Neural crest cell (in vitro differentiated cells): Measurements from ENCODE around the gene GALNT1. TPM values are rescaled to one million over a fixed set of nuclear protein-coding genes. Genes with fewer than 3 reads are reported as not detected.

ENCODE experiments used
- DNase-seq: peaks from one replicate; pipeline ENCODE4 v3.0.0; 2021; ENCODE audit warnings: low read depth, mixed read lengths, low spot score
- H3K27ac Mint-ChIP-seq: one replicate; pipeline ENCODE4 v1.8.0; 2021; ENCODE audit warnings: mild to moderate bottlenecking, mixed read lengths; ENCODE audit not compliant: unreplicated experiment
- H3K27me3 Mint-ChIP-seq: 2 replicates; pipeline ENCODE4 v1.8.0; 2021; ENCODE audit warnings: low read depth, mild to moderate bottlenecking, mixed read lengths
- H3K36me3 Mint-ChIP-seq: 2 replicates; pipeline ENCODE4 v1.8.0; 2021; ENCODE audit warnings: low read depth, mild to moderate bottlenecking, mixed read lengths
- H3K4me1 Mint-ChIP-seq: 2 replicates; pipeline ENCODE4 v1.8.0; 2021; ENCODE audit warnings: mixed read lengths
- H3K4me3 Mint-ChIP-seq: one replicate; pipeline ENCODE4 v1.8.0; 2021; ENCODE audit warnings: mild to moderate bottlenecking, mixed read lengths
- H3K9me3 Mint-ChIP-seq: 2 replicates; pipeline ENCODE4 v1.8.0; 2021; ENCODE audit warnings: mixed read lengths
- CTCF ChIP-seq: fragments of 200-600 bp; sonication (generic); conservative IDR thresholded peaks from 2 replicates; pipeline ENCODE4 v1.5.0; 2021; ENCODE audit warnings: antibody characterized with exemption, mild to moderate bottlenecking
- total RNA-seq: library from RNA; stranded (reverse); gene quantifications from 2 replicates; pipeline ENCODE4 v1.2.1, GENCODE V29; 2021

Gene GALNT1
- total RNA-seq, 1 donor from 2014 or later = 93.5 TPM

DNA sequence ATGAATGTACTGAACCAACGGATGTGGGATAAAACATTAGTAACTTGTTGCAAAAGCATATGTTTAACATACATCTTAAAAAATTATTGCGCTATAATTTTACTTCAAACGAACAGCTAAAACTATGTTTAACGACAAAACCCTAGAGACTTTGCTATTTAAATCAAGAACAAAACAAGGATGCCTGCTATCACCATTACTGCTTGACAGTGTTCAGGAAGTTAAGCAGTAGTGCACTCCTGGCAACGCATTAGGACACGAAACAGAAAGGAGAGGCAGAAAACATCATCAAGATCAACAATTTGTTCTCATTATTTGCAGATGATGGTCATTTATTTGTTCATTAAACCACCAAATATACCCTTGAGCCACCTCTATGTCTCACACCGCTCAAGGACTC is 151.9 kb downstream of the GALNT1 start:
- Mint-ChIP-seq H3K4me3 (no peak overlapping the region), H3K27me3 (no peaks in the 10 kb centered on the region), H3K27ac (no peak overlapping the region), H3K9me3 (peaks cover 7% of the 10 kb centered on the region), H3K4me1 (no peaks in the 10 kb centered on the region), H3K36me3 (peaks cover under 1% of the 10 kb centered on the region)
- DNase-seq = no peak
- TF ChIP-seq CTCF = no peak

DNA sequence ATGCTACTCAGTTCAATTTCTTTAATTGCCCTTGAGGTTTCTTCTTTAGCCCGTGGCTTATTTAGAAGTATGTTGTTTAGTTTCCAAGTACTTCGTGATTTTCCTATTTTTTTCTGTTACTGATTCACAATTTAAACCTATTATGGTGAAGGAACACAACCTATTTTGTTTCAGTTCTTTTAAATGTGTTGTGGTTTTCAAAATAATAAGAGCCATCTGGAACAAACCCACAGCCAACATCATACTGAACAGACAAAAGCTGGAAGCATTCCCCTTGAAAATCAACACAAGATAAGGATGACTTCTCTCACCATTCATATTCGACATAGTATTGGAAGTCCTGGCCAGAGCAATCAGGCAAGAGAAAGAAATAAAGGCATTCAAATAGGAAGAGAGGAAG is 155.2 kb downstream of the GALNT1 start:
- Mint-ChIP-seq H3K4me3 (no peak overlapping the region), H3K27me3 (no peaks in the 10 kb centered on the region), H3K4me1 (no peaks in the 10 kb centered on the region), H3K36me3 (peaks cover 2% of the 10 kb centered on the region), H3K9me3 (peaks cover 14% of the 10 kb centered on the region), H3K27ac (no peak overlapping the region)
- DNase-seq = no peak
- no peak for TF ChIP-seq CTCF

DNA sequence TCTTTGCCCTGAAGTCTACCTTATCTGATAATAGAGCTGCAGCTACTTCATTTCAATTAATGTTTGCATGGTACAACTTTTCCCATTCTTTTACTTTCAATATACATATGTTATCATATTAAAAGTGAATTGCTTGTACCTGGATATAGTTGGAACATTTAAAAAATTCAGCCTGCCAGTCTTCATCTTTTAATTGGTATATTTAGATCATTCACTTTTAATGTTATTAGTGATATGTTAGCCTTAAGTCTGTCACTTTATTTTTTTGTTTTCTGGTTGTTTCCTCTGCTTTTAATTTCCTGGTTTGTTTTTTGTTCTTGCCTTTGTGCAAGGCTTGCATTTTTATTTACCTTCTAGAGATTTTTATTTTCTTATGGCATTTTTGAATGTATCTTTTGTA is 158.2 kb downstream of the GALNT1 start:
- Mint-ChIP-seq H3K27me3 (peaks cover 2% of the 10 kb centered on the region), H3K4me3 (no peak overlapping the region), H3K36me3 (peaks cover 2% of the 10 kb centered on the region), H3K9me3 (peaks cover 10% of the 10 kb centered on the region), H3K27ac (no peak overlapping the region), H3K4me1 (no peaks in the 10 kb centered on the region)
- no peak for DNase-seq
- no peak for TF ChIP-seq CTCF

- TF ChIP-seq CTCF = no peak
- no peak overlapping the region for H3K27ac Mint-ChIP-seq
- peaks cover 10% of the 10 kb centered on the region for H3K9me3 Mint-ChIP-seq
- H3K4me1 Mint-ChIP-seq = no peaks in the 10 kb centered on the region
- H3K36me3 Mint-ChIP-seq = peaks cover 2% of the 10 kb centered on the region
- DNase-seq = no peak
- H3K4me3 Mint-ChIP-seq = no peak overlapping the region
- H3K27me3 Mint-ChIP-seq = peaks cover 2% of the 10 kb centered on the region
These were observed 159.1 kb downstream of the GALNT1 start for GRCh38 chr18:35740656-35741055.

GRCh38 chr18:35743916-35744315 is 162.4 kb downstream of the GALNT1 start:
- no peak overlapping the region for H3K4me3 Mint-ChIP-seq
- no peaks in the 10 kb centered on the region for H3K4me1 Mint-ChIP-seq
- peaks cover 4% of the 10 kb centered on the region for H3K9me3 Mint-ChIP-seq
- DNase-seq = no peak
- TF ChIP-seq CTCF = no peak
- H3K27me3 Mint-ChIP-seq = peaks cover 6% of the 10 kb centered on the region
- no peak overlapping the region for H3K27ac Mint-ChIP-seq
- no peaks in the 10 kb centered on the region for H3K36me3 Mint-ChIP-seq

GRCh38 chr18:35745814-35746213 is 164.3 kb downstream of the GALNT1 start:
- Mint-ChIP-seq H3K4me1 (no peaks in the 10 kb centered on the region), H3K4me3 (no peak overlapping the region), H3K9me3 (no peaks in the 10 kb centered on the region), H3K27me3 (peaks cover 8% of the 10 kb centered on the region), H3K27ac (no peak overlapping the region), H3K36me3 (no peaks in the 10 kb centered on the region)
- TF ChIP-seq CTCF = no peak
- no peak for DNase-seq
